ENCODE measurements around the gene MAMDC2.

GRCh38 chr9:70085241-70085640, 41.6 kb downstream of the MAMDC2 start:
- TF ChIP-seq CTCF (IDR thresholded peaks at IDR 0.05; ENCODE audit: low read length) (no peak), EZH2phosphoT487 (IDR thresholded peaks at IDR 0.05; ENCODE audit: low read length) (no peak), EZH2 (optimal IDR thresholded peaks at IDR 0.05; ENCODE audit: low read depth, low read length) (no peak)
